Lung (tissue), 12 donors: ENCODE results near the gene ZNF740. TPM values are rescaled to one million over a fixed set of nuclear protein-coding genes. Genes with fewer than 3 reads are reported as not detected.

Source experiments
- ATAC-seq: fragments of 200-7000 bp; cut with Tn5 transposase; one replicate; pipeline ENCODE4 v1.9.1; 2020; ENCODE audit warnings: moderate number of reproducible peaks; ENCODE audit not compliant: insufficient read depth, low FRiP score
- DNase-seq, 3 donors: peaks; one replicate each; pipeline ENCODE4 v3.0.0-alpha.2; 2013 to 2017
- H3K27ac ChIP-seq, 2 donors: one replicate each; pipeline ENCODE4 v1.5.1; 2013; ENCODE audit warnings: mild to moderate bottlenecking in 2 of 2, moderate library complexity in 2 of 2, control low read depth in 1 of 2, inconsistent platforms in 1 of 2, low read depth in 1 of 2, low read length in 1 of 2
- H3K27me3 ChIP-seq, 3 donors: one replicate each; pipeline ENCODE4 v1.5.1; 2013; ENCODE audit warnings: low read length in 2 of 3; ENCODE audit not compliant: control insufficient read depth in 3 of 3, insufficient read depth in 3 of 3
- H3K36me3 ChIP-seq, 4 donors: one replicate each; pipeline ENCODE4 v1.5.1; 2013; ENCODE audit warnings: low read length in 4 of 4, mild to moderate bottlenecking in 1 of 4, moderate library complexity in 1 of 4; ENCODE audit not compliant: control insufficient read depth in 4 of 4, insufficient read depth in 4 of 4
- H3K4me1 ChIP-seq, 5 donors: one replicate each; pipeline ENCODE4 v1.5.1; 2013; ENCODE audit warnings: low read length in 5 of 5, mild to moderate bottlenecking in 2 of 5, moderate library complexity in 1 of 5; ENCODE audit not compliant: control insufficient read depth in 5 of 5, insufficient read depth in 5 of 5
- H3K4me3 ChIP-seq: one replicate; pipeline ENCODE4 v1.5.1; 2013; ENCODE audit warnings: mild to moderate bottlenecking, control low read depth, moderate library complexity
- H3K9ac ChIP-seq, 2 donors: one replicate each; pipeline ENCODE4 v1.5.1; 2013; ENCODE audit warnings: low read length in 2 of 2, control low read depth in 1 of 2; ENCODE audit not compliant: insufficient read depth in 1 of 2
- H3K9me3 ChIP-seq, 4 donors: one replicate each; pipeline ENCODE4 v1.5.1; 2013; ENCODE audit warnings: low read length in 3 of 4, mild to moderate bottlenecking in 1 of 4, moderate library complexity in 1 of 4; ENCODE audit not compliant: control insufficient read depth in 4 of 4, insufficient read depth in 3 of 4
- WGBS, 2 donors: extraction: QIAGEN DNeasy Blood & Tissue Kit; methylation state at CpG; one replicate each; pipeline ENCODE4 v1.1.7; 2013; 5-methylcytosine and 5-hydroxymethylcytosine counted together
- polyA plus RNA-seq, 2 donors: library from polyadenylated mRNA; stranded (reverse); fragments of 200-250 nt; gene quantifications; one replicate each; pipeline ENCODE4 v1.2.1, GENCODE V29; 2013
- total RNA-seq, 2 donors: library from RNA; depleted of rRNA in 1 of 2; stranded (reverse); fragments of >200 nt in 1 of 2; gene quantifications; one replicate each; pipeline ENCODE4 v1.2.1, GENCODE V29; 2014 to 2021
- TF ChIP-seq, protein P1 (sequence below): IDR thresholded peaks from 2 replicates; pipeline ENCODE4 v1.5.1; 2012; ENCODE audit warnings: mild to moderate bottlenecking; ENCODE audit errors: control extremely low read depth, extremely low read depth
- donor health status: control.
- donor health status: control.
- donor health status: Bipolar disorder and iron deficiency.
- donor health status: healthy.
- donor health status: DM: yes; HTN: yes; CAD: no.

ZNF740 gene
- total and polyA plus RNA-seq, 4 donors, result 7.8 to 37.4 (median 18.3) TPM

DNA sequence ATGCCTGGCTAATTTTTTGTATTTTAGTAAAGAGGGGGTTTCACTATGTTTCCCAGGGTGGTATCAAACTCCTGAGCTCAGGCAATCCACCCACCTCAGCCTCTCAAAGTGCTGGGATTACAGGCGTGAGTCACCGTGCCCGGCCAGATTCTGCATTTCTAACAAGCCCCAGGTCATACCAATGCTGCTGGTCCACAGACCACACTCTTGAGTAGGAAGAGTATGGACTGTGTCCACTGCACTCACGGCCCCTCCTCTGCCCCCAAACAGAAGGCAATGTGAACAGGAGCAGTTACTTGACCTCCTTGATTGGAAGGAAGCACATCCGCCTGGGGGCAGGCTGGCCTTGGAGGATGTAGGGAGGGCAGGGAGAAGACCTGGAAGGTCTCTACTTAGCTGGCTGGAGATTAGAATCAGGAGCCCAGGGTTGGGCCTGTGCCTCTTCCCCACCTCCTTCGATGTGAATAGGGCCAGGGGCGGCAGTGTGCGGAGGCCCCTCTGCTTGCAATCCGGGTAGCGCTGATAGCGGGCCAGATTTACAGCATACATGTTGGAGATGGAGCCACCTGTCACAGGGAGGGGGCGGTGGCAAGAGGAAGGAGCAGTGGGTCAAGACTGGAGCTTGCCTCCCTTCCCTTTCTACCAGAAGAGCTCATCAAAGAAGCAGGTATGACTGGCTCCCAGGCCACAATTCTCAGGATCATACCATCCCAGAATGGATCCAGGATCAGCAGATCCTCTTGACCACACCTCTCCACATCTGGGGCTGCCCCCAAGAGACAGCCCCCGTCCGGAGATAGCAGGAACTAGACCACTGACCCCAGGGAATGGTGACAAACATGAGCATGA, 9.4 kb upstream of the ZNF740 start:
- TF ChIP-seq, protein P1, sequence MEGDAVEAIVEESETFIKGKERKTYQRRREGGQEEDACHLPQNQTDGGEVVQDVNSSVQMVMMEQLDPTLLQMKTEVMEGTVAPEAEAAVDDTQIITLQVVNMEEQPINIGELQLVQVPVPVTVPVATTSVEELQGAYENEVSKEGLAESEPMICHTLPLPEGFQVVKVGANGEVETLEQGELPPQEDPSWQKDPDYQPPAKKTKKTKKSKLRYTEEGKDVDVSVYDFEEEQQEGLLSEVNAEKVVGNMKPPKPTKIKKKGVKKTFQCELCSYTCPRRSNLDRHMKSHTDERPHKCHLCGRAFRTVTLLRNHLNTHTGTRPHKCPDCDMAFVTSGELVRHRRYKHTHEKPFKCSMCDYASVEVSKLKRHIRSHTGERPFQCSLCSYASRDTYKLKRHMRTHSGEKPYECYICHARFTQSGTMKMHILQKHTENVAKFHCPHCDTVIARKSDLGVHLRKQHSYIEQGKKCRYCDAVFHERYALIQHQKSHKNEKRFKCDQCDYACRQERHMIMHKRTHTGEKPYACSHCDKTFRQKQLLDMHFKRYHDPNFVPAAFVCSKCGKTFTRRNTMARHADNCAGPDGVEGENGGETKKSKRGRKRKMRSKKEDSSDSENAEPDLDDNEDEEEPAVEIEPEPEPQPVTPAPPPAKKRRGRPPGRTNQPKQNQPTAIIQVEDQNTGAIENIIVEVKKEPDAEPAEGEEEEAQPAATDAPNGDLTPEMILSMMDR, result no peak
- no peak for DNase-seq
- Histone ChIP-seq H3K4me1 (peaks cover 0 to 5% (median 1%) of the 10 kb centered on the region in 5 donors), H3K27ac (no peak overlapping the region), H3K9ac (no peak overlapping the region), H3K36me3 (peaks cover 0 to 14% (median 10%) of the 10 kb centered on the region in 4 donors), H3K4me3 (no peak overlapping the region), H3K9me3 (no peaks in the 10 kb centered on the region), H3K27me3 (no peaks in the 10 kb centered on the region)
- ATAC-seq, result no peak
- WGBS, 2 donors, result 88 to 89% methylated on average over 14 of the region's 14 CpGs

DNA sequence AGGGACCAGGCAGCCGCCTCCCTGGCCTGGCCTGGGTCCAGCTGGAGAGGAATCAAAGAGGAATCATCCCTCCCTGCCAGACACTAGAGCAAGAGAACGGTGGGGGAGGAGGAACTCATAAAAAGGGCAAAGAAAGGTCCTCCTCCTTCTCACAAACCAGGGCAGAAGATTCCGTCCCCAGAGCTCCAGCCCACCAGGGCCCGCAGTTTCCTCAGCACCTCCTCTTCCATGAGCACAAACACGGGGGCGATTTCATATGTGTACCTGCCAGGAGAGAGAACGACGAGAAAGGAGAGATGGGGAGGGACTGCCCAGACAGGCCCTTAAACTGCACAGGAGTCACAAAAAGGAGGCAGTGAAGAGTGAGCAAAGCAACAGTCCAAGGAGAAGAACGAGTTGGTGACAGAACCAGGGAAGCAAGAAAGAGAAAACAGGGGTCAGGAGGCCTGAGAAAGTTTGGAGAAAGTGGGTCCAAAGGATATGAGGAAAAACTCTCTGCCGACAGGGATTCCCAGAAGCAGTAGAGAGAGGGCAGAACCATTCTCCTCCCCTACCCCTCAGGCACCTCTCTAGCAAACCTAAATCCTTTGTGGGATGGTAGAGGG, 8.7 kb upstream of the ZNF740 start:
- peaks cover 0 to 13% (median 10%) of the 10 kb centered on the region in 4 donors for H3K36me3 ChIP-seq
- no peak overlapping the region for H3K4me3 ChIP-seq
- ATAC-seq (no peak), DNase-seq (peak in 1 of 3 donors; percentile 42)
- no peak overlapping the region for H3K9ac ChIP-seq
- H3K4me1 ChIP-seq, result peaks cover 0 to 5% (median 1%) of the 10 kb centered on the region in 5 donors
- no peaks in the 10 kb centered on the region for H3K9me3 ChIP-seq
- no peaks in the 10 kb centered on the region for H3K27me3 ChIP-seq
- TF ChIP-seq, protein P1, result no peak
- 67 to 73% methylated on average over 10 of the region's 10 CpGs for WGBS, 2 donors
- no peak overlapping the region for H3K27ac ChIP-seq

DNA sequence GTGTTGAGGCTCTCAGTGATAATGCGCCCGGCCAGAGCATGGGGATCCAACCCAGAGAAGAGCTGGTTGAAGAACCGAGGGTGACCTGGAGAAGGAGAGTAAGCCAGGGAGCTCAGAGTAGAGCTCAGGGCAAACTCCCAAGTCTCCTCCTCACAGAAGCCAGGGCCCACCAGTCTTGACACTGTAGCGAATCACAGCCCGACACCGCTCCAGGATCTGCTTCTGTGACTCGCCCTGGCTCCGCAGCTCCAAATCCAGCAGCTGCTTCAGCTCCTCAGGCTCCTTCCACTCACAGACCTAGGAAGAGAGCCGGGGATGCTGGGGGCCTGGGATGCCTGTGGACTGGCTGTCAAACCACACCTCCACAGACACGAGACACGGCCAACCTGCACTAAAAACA, 8.2 kb upstream of the ZNF740 start:
- Histone ChIP-seq H3K9ac (no peak overlapping the region), H3K36me3 (peaks cover 0 to 13% (median 10%) of the 10 kb centered on the region in 4 donors), H3K4me3 (no peak overlapping the region), H3K27ac (no peak overlapping the region), H3K27me3 (no peaks in the 10 kb centered on the region), H3K9me3 (no peaks in the 10 kb centered on the region), H3K4me1 (peaks cover 0 to 5% (median 1%) of the 10 kb centered on the region in 5 donors)
- no peak for ATAC-seq
- WGBS, 2 donors, result 94% methylated on average over 11 of the region's 11 CpGs
- DNase-seq, result peak in 1 of 3 donors; percentile 36
- TF ChIP-seq, protein P1, result no peak
